Ectodermal cell (in vitro differentiated cells): ENCODE results near the gene IFNGR2.

Source experiments
- H3K27ac ChIP-seq: 2 replicates; pipeline ENCODE4 v1.7.0; 2013; ENCODE audit warnings: mild to moderate bottlenecking, low read depth, low read length; ENCODE audit not compliant: insufficient read depth, poor library complexity, severe bottlenecking
- H3K27me3 ChIP-seq: 2 replicates; pipeline ENCODE4 v1.7.0; 2013; ENCODE audit warnings: mild to moderate bottlenecking, low read length; ENCODE audit not compliant: insufficient read depth, control insufficient read depth, poor library complexity, severe bottlenecking
- H3K36me3 ChIP-seq: one replicate; pipeline ENCODE4 v1.7.0; 2013; ENCODE audit warnings: low read length; ENCODE audit not compliant: control insufficient read depth, insufficient read depth
- H3K4me1 ChIP-seq: one replicate; pipeline ENCODE4 v1.7.0; 2013; ENCODE audit warnings: low read length; ENCODE audit not compliant: control insufficient read depth, insufficient read depth
- H3K4me3 ChIP-seq: 2 replicates; pipeline ENCODE4 v1.7.0; 2013; ENCODE audit warnings: low read depth, low read length, control low read depth; ENCODE audit not compliant: insufficient read depth
- H3K9me3 ChIP-seq: 2 replicates; pipeline ENCODE4 v1.7.0; 2013; ENCODE audit warnings: mild to moderate bottlenecking, low read length, moderate library complexity; ENCODE audit not compliant: control insufficient read depth
- WGBS, 2 experiments: methylation state at CpG; one replicate each; pipeline ENCODE4 v1.1.7; 2013; ENCODE audit warnings: missing lambda C conversion rate in 2 of 2; 5-methylcytosine and 5-hydroxymethylcytosine counted together

The IFNGR2 gene

DNA sequence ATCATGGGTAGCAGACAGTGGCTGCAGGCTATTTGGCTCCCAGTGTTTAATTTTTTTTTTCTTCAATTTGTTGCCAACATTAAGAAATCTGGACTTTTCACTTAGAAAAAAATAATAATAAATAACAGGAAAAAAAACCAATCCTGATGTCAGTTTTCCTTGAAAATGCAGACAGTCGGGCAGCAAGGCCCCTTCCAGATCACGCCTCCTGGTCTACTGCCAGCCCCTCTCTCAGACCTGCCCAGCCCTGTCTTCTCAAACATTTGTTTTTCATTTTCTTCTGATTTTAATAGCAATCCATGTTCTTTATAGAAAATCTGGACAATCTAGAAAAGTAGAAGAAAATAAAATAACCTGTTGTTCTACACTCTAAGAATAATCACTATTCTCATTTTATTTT lies 15.5 kb downstream of the IFNGR2 start:
- Histone ChIP-seq H3K36me3 (peaks cover 19% of the 10 kb centered on the region), H3K9me3 (no peaks in the 10 kb centered on the region), H3K27me3 (no peaks in the 10 kb centered on the region), H3K4me1 (no peaks in the 10 kb centered on the region), H3K27ac (no peak overlapping the region), H3K4me3 (no peak overlapping the region)
- 89 to 92% methylated on average over 2 of the region's 2 CpGs for WGBS, 2 experiments

DNA sequence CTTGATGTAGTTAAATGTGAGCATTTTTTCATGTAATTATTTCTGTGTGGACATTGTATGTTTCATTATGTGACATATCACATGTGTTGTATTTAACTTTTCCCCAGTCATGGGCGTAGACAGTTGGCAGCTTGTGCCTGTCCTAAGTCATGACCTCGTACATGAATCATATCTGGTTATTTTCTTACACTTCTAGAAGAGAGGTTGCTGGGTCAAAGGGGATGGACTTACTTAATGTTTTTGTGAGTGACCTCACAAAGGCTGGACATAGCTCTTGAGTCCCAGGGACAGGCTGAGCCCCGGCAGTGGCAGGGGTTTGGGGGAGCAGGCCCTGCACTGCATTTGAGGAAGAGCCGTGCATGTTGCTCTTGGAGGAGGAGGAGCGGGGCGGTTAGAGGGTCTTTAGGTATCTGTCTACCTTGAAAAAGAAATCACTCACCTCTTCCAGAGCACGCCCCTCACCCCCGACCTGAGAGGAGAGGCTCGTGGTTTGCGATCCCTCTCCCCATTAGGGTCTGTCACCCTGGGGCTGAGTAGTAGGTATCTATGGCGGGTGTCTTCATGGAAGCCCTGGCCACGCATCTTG lies 16.4 kb downstream of the IFNGR2 start:
- WGBS, 2 experiments, result 94 to 98% methylated on average over 12 of the region's 12 CpGs
- no peaks in the 10 kb centered on the region for H3K27me3 ChIP-seq
- H3K36me3 ChIP-seq, result peaks cover 19% of the 10 kb centered on the region
- H3K4me1 ChIP-seq, result no peaks in the 10 kb centered on the region
- H3K9me3 ChIP-seq, result no peaks in the 10 kb centered on the region
- no peak overlapping the region for H3K27ac ChIP-seq
- H3K4me3 ChIP-seq, result no peak overlapping the region

DNA sequence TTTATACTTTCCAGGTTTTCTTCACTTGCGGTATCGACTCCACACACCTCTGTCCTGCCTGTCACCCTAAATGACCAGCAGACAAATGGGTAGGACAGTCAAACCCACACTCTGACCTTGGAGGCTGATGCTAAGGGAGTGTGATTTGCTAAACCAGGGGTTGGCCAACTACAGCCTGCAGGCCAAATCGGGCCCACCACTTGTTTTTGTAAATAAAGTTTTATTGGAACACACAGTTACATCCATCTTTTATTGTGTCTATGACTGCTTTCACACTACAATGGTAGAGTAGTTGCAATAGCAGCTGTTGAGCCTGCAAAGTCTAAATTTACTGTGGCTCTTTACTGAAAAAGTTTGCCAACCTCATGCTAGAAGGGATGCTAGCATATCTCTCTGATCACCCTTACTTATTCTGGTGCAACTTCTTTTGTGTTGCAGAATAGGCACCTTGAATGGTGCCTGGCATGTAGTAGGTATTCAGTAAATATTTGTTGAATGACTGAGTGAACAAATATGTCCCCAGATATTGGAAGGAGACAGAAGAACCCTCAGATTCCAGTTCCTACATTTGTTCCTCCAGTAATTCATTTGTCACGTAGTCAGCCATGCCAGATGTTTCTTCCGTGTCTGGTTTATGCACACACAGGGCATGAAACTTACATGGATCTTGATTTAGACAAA lies 18.6 kb downstream of the IFNGR2 start:
- no peak overlapping the region for H3K27ac ChIP-seq
- no peaks in the 10 kb centered on the region for H3K27me3 ChIP-seq
- peaks cover 20% of the 10 kb centered on the region for H3K36me3 ChIP-seq
- H3K4me1 ChIP-seq, result no peaks in the 10 kb centered on the region
- no peak overlapping the region for H3K4me3 ChIP-seq
- no peaks in the 10 kb centered on the region for H3K9me3 ChIP-seq
- 92 to 94% methylated on average over 5 of the region's 5 CpGs for WGBS, 2 experiments

DNA sequence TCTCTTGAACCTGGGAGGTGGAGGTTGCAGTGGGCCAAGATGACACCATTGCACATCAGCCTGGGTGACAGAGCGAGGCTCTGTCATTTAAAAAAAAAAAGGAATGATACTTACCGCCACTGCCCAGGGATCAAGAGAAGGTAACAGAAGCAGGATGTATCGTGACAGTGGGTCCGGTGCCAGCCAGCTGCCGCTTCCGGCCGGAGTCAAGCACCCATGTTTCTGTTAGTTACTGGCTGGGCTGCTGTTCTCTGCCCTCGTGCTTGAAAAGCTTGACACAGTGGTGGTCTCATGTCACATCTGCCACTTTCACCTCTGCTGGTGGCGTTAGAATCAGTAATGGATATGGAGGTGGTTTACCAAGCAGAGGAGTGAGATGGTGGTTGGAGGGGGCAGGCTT lies 21.0 kb downstream of the IFNGR2 start:
- WGBS, 2 experiments, result 94 to 96% methylated on average over 9 of the region's 9 CpGs
- no peak overlapping the region for H3K4me3 ChIP-seq
- H3K27ac ChIP-seq, result no peak overlapping the region
- no peaks in the 10 kb centered on the region for H3K27me3 ChIP-seq
- H3K36me3 ChIP-seq, result peaks cover 29% of the 10 kb centered on the region
- no peaks in the 10 kb centered on the region for H3K9me3 ChIP-seq
- no peaks in the 10 kb centered on the region for H3K4me1 ChIP-seq

DNA sequence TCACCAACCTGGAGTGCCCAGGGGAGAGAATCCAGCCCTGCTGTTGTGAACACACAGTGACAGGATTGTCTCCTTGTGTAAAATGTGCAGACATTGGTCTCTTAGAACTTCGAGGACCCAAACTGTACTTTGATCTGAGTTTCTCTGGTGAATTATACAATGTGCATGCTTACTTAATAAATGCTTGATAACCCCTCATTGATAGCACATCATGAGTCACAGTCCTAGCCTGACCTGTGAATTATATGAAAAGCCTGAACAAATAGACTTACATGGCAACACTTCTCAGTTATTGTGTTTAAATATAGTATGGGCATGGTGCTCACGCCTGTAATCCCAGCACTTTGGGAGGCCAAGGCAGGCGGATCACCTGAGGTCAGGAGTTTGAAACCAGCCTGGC lies 22.6 kb downstream of the IFNGR2 start:
- no peak overlapping the region for H3K4me3 ChIP-seq
- no peaks in the 10 kb centered on the region for H3K9me3 ChIP-seq
- no peaks in the 10 kb centered on the region for H3K4me1 ChIP-seq
- peaks cover 30% of the 10 kb centered on the region for H3K36me3 ChIP-seq
- no peak overlapping the region for H3K27ac ChIP-seq
- no peaks in the 10 kb centered on the region for H3K27me3 ChIP-seq
- 87 to 93% methylated on average over 3 of the region's 3 CpGs for WGBS, 2 experiments

DNA sequence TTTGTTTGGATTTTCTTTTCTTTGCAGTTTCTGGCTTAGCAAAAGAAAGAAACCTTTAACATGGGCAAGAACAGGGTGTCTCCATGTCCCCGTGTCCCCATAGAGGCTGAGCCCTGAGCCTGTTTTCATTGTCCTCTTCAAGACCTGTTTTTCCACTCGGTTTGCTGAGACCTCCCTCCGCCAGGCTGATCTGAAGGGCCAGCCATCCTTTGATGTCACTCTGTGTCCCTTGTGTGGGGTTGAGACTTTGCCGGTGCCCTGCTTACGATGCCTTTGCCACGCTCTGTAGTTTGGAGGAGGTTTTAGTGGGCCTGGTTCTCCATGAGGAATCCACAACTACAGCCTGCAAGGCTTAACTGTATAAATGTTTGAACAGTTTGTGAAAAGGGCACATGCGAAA lies 23.8 kb downstream of the IFNGR2 start:
- Histone ChIP-seq H3K4me1 (no peaks in the 10 kb centered on the region), H3K27ac (no peak overlapping the region), H3K9me3 (no peaks in the 10 kb centered on the region), H3K27me3 (no peaks in the 10 kb centered on the region), H3K36me3 (peaks cover 28% of the 10 kb centered on the region), H3K4me3 (no peak overlapping the region)
- 94% methylated on average over 7 of the region's 7 CpGs for WGBS, 2 experiments

DNA sequence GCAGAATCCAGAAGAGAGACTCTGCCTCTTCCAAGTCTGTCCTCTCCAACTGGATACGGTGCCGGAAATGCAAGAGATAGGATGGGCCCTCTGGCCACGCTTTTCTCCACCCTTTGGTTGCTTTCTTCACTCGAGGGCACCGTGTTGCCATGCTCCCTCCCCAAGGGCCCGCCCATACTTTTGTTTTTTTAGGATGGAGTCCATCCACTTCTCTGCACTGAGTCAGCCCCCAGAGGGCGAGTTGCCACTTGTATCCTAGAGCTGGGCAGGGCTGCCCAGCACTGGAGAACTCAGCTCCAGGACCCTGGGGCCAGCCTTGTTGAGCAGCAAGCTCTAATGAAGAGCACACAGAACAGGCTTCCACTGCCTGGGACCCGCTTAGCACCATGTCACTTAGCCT lies 25.5 kb downstream of the IFNGR2 start:
- H3K4me3 ChIP-seq, result no peak overlapping the region
- H3K27me3 ChIP-seq, result no peaks in the 10 kb centered on the region
- H3K27ac ChIP-seq, result no peak overlapping the region
- WGBS, 2 experiments, result 93 to 94% methylated on average over 8 of the region's 8 CpGs
- peaks cover 37% of the 10 kb centered on the region for H3K36me3 ChIP-seq
- H3K4me1 ChIP-seq, result no peaks in the 10 kb centered on the region
- no peaks in the 10 kb centered on the region for H3K9me3 ChIP-seq

DNA sequence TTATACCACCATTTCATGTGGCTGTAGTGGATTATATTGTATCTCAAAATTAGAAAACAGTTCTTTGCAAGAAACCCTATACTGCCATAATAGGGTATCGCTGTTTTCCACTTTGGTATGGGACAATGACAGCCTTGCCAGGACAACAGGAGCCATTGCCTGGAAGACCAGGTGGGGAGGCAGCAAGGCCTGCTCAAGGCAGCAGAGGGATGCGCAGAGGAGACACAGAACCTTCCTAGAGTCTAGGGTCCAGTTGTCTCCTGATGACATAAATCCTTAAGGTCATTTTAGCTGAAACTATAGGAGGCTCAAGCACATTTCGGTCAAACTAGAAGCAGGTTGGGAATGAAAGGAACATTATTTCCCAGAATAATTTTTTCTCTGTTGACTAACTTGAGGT lies 27.6 kb downstream of the IFNGR2 start:
- H3K27me3 ChIP-seq, result no peaks in the 10 kb centered on the region
- WGBS, 2 experiments, result 94 to 100% methylated on average over 3 of the region's 3 CpGs
- H3K36me3 ChIP-seq, result peaks cover 36% of the 10 kb centered on the region
- no peaks in the 10 kb centered on the region for H3K4me1 ChIP-seq
- H3K9me3 ChIP-seq, result no peaks in the 10 kb centered on the region
- no peak overlapping the region for H3K27ac ChIP-seq
- H3K4me3 ChIP-seq, result no peak overlapping the region

DNA sequence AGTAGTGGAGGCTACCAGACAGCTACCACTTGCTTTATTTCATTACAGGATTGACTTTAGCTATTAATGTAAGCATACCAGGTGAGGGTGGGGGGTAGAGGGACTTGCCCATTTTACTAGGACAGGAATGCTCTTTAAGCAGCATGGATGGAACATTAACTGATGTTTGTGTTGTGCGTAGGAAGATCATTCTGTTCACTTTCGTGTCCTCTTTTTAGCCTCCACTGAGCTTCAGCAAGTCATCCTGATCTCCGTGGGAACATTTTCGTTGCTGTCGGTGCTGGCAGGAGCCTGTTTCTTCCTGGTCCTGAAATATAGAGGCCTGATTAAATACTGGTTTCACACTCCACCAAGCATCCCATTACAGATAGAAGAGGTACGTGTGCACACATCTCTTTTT lies 29.3 kb downstream of the IFNGR2 start:
- no peak overlapping the region for H3K4me3 ChIP-seq
- 95 to 96% methylated on average over 6 of the region's 6 CpGs for WGBS, 2 experiments
- no peaks in the 10 kb centered on the region for H3K27me3 ChIP-seq
- peaks cover 36% of the 10 kb centered on the region for H3K36me3 ChIP-seq
- no peaks in the 10 kb centered on the region for H3K4me1 ChIP-seq
- H3K9me3 ChIP-seq, result no peaks in the 10 kb centered on the region
- H3K27ac ChIP-seq, result no peak overlapping the region

DNA sequence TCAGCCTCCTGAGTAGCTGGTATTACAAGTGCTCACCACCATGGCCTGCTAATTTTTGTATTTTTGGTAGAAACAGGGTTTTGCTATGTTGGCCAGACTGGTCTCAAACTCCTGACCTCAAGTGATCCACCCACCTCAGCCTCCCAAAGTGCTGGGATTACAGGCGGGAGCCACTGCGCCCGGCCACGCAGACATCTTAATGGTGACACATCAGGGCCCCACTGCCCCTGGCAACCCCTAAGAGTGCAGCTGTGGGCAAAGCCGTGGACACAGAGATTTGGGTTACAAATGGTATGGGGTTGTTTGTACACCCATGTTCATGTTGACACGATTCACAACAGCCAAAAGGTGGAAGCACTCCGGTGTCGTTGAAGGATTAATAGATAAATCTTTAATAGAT lies 29.8 kb downstream of the IFNGR2 start:
- H3K4me1 ChIP-seq, result no peaks in the 10 kb centered on the region
- peaks cover 39% of the 10 kb centered on the region for H3K36me3 ChIP-seq
- WGBS, 2 experiments, result 92 to 99% methylated on average over 8 of the region's 8 CpGs
- no peaks in the 10 kb centered on the region for H3K27me3 ChIP-seq
- no peaks in the 10 kb centered on the region for H3K9me3 ChIP-seq
- no peak overlapping the region for H3K4me3 ChIP-seq
- no peak overlapping the region for H3K27ac ChIP-seq
